Thyroid gland (tissue), 4 donors: ENCODE results near the gene TMOD3.

Source experiments
- CTCF ChIP-seq, 6 experiments: fragments of 200-600 bp in 3 of 6; fragments of 450-650 bp in 3 of 6; sonication (generic) in 3 of 6; IDR thresholded peaks; one replicate each; pipeline ENCODE4 v1.5.1; 2016 to 2019; ENCODE audit warnings: antibody characterized with exemption in 6 of 6, mild to moderate bottlenecking in 2 of 6, inconsistent platforms in 1 of 6, moderate library complexity in 1 of 6
- POLR2A ChIP-seq, 2 donors: fragments of 450-650 bp; IDR thresholded peaks; one replicate each; pipeline ENCODE4 v1.6.1; 2017; ENCODE audit warnings: antibody characterized with exemption in 2 of 2, mild to moderate bottlenecking in 2 of 2, moderate library complexity in 1 of 2

GRCh38 chr15:51781506-51781905 lies 47.9 kb upstream of the TMOD3 start:
- TF ChIP-seq CTCF (IDR thresholded peaks at IDR 0.05) (no peak), POLR2A (IDR thresholded peaks at IDR 0.05) (no peak)
